Stomach (tissue), 4 donors: ENCODE data around the gene TRIP4.

Source experiments
- EP300 ChIP-seq: sonication (generic); formaldehyde crosslinking; IDR thresholded peaks from one replicate; pipeline ENCODE4 v1.6.1; 2017; ENCODE audit warnings: antibody characterized with exemption
- TF ChIP-seq, protein P1 (sequence below), 7 experiments: fragments of 450-650 bp in 4 of 7; fragments of 200-600 bp in 3 of 7; sonication (generic) in 3 of 7; IDR thresholded peaks; one replicate each; pipeline ENCODE4 v1.5.1; 2016 to 2019; ENCODE audit warnings: antibody characterized with exemption in 7 of 7, control low read depth in 2 of 7, mild to moderate bottlenecking in 1 of 7

DNA sequence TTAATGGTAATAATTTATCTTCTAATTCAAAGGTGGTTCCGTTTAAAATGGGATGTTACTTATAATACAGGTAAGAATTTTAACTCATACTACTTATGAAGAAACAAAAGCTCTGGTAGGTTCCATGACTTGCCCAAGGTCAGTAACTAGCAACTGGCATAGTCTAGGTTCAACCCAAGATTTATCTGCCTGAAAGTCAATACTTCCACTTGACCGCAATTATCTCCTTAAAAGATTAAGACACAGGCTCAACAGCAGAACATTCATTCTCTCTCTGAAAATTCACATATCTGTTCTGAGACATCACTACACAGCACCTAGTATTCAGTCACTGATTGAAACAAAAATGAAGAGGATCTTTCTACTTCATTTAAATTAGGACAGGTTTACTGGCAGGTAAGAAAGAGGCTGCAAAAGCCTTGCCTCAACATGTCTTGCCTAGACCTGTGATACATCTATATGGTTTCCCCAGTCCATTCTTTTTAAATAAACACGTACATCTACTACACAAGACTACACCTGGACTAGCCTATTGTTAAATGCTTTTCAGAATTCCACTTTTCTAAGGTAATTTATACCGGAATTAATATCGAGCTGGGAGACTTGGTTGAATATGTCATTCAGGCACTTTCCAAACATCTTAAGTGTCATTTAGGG, 32.8 kb upstream of the TRIP4 start:
- TF ChIP-seq, protein P1, sequence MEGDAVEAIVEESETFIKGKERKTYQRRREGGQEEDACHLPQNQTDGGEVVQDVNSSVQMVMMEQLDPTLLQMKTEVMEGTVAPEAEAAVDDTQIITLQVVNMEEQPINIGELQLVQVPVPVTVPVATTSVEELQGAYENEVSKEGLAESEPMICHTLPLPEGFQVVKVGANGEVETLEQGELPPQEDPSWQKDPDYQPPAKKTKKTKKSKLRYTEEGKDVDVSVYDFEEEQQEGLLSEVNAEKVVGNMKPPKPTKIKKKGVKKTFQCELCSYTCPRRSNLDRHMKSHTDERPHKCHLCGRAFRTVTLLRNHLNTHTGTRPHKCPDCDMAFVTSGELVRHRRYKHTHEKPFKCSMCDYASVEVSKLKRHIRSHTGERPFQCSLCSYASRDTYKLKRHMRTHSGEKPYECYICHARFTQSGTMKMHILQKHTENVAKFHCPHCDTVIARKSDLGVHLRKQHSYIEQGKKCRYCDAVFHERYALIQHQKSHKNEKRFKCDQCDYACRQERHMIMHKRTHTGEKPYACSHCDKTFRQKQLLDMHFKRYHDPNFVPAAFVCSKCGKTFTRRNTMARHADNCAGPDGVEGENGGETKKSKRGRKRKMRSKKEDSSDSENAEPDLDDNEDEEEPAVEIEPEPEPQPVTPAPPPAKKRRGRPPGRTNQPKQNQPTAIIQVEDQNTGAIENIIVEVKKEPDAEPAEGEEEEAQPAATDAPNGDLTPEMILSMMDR (IDR thresholded peaks at IDR 0.05): no peak
- no peak for TF ChIP-seq EP300
